Neural cell (in vitro differentiated cells): Measurements from ENCODE around the gene TSSK3. TPM values are rescaled to one million over a fixed set of nuclear protein-coding genes. Genes with fewer than 3 reads are reported as not detected.

Experiments
- H2AFZ ChIP-seq: fragments of 200-600, 300-800 bp; sonication (generic), shearing (Covaris generic); 2 replicates; pipeline ENCODE4 v1.6.0; 2014; ENCODE audit warnings: low read depth, mild to moderate bottlenecking, antibody characterized with exemption, low read length, moderate library complexity
- H3F3A ChIP-seq: fragments of 200-600 bp; shearing (Covaris generic); 2 replicates; pipeline ENCODE4 v1.6.1; 2016; ENCODE audit warnings: mild to moderate bottlenecking, moderate library complexity, mixed read lengths, antibody characterized with exemption, low read length; ENCODE audit not compliant: insufficient read depth, poor library complexity, severe bottlenecking
- H3K27ac ChIP-seq: fragments of 200-600, 300-800 bp; sonication (generic), shearing (Covaris generic); 2 replicates; pipeline ENCODE4 v1.5.1; 2014; ENCODE audit warnings: mild to moderate bottlenecking, low read length, moderate library complexity
- H3K27me3 ChIP-seq: fragments of 300-800, 200-600 bp; sonication (generic), shearing (Covaris generic); 2 replicates; pipeline ENCODE4 v1.6.0; 2014; ENCODE audit warnings: mild to moderate bottlenecking, low read depth, low read length, moderate library complexity; ENCODE audit not compliant: insufficient read depth
- H3K36me3 ChIP-seq: fragments of 300-800, 200-600 bp; sonication (generic), shearing (Covaris generic); 2 replicates; pipeline ENCODE4 v1.5.1; 2014; ENCODE audit warnings: mild to moderate bottlenecking, antibody characterized with exemption, low read length, moderate library complexity; ENCODE audit not compliant: insufficient read depth
- H3K4me2 ChIP-seq: fragments of 300-800, 200-600 bp; sonication (generic), shearing (Covaris generic); 2 replicates; pipeline ENCODE4 v1.6.0; 2014; ENCODE audit warnings: mild to moderate bottlenecking, low read length
- H3K4me3 ChIP-seq: fragments of 300-800, 200-600 bp; sonication (generic), shearing (Covaris generic); 2 replicates; pipeline ENCODE4 v1.5.1; 2014; ENCODE audit warnings: mild to moderate bottlenecking, low read length, moderate library complexity
- H3K79me2 ChIP-seq: fragments of 200-600 bp; shearing (Covaris generic); replicated peaks from 2 replicates; pipeline ENCODE4 v1.6.0; 2014; ENCODE audit warnings: mild to moderate bottlenecking, low read length, moderate library complexity; ENCODE audit not compliant: insufficient read depth
- H3K9ac ChIP-seq: fragments of 300-800, 200-600 bp; sonication (generic), shearing (Covaris generic); 2 replicates; pipeline ENCODE4 v1.6.1; 2016; ENCODE audit warnings: mild to moderate bottlenecking, low read length, mixed read lengths
- H3K9me2 ChIP-seq: fragments of 200-600 bp; shearing (Covaris generic); 2 replicates; pipeline ENCODE4 v1.6.1; 2016; ENCODE audit warnings: mild to moderate bottlenecking, low read length, mixed read lengths; ENCODE audit not compliant: insufficient read depth
- H3K9me3 ChIP-seq: fragments of 200-600, 300-800 bp; sonication (generic), shearing (Covaris generic); 2 replicates; pipeline ENCODE4 v1.6.1; 2016; ENCODE audit warnings: mild to moderate bottlenecking, mixed run types, low read length, moderate library complexity, mixed read lengths
- H4K20me1 ChIP-seq: fragments of 200-600 bp; shearing (Covaris generic); 2 replicates; pipeline ENCODE4 v1.6.1; 2016; ENCODE audit warnings: mild to moderate bottlenecking, mixed run types; ENCODE audit not compliant: insufficient read depth
- EP300 ChIP-seq: fragments of 450-650 bp; conservative IDR thresholded peaks from 2 replicates; pipeline ENCODE4 v1.6.1; 2014; ENCODE audit warnings: antibody characterized with exemption, mild to moderate bottlenecking, moderate library complexity; ENCODE audit not compliant: poor library complexity, severe bottlenecking
- EZH2 ChIP-seq: fragments of 200-600, 300-800 bp; shearing (Covaris generic), sonication (generic); IDR thresholded peaks from 2 replicates; pipeline ENCODE4 v1.6.1; 2014; ENCODE audit warnings: antibody characterized with exemption, low read length, borderline replicate concordance, mild to moderate bottlenecking; ENCODE audit not compliant: insufficient read depth, poor library complexity, severe bottlenecking
- MXI1 ChIP-seq: fragments of 450-650 bp; conservative IDR thresholded peaks from 2 replicates; pipeline ENCODE4 v1.6.1; 2014; ENCODE audit warnings: antibody characterized with exemption, mild to moderate bottlenecking; ENCODE audit not compliant: poor library complexity, severe bottlenecking
- POLR2AphosphoS5 ChIP-seq: IDR thresholded peaks from 2 replicates; pipeline ENCODE4 v1.6.1; 2012
- RAD21 ChIP-seq: fragments of 450-650 bp; conservative IDR thresholded peaks from 2 replicates; pipeline ENCODE4 v1.6.1; 2014; ENCODE audit warnings: antibody characterized with exemption, mild to moderate bottlenecking, moderate library complexity
- SMC3 ChIP-seq: fragments of 450-650 bp; conservative IDR thresholded peaks from 2 replicates; pipeline ENCODE4 v1.6.1; 2014; ENCODE audit warnings: antibody characterized with exemption, mild to moderate bottlenecking, moderate library complexity; ENCODE audit not compliant: poor library complexity
- TAF1 ChIP-seq: IDR thresholded peaks from 2 replicates; pipeline ENCODE4 v1.6.1; 2012; ENCODE audit warnings: low read depth
- polyA plus RNA-seq: library from polyadenylated mRNA; depleted of rRNA; stranded (reverse); fragments of >200 nt; gene quantifications from 2 replicates; pipeline ENCODE4 v1.2.3, GENCODE V29; 2014
- TF ChIP-seq, protein P1 (sequence below): IDR thresholded peaks from 2 replicates; pipeline ENCODE4 v1.6.1; 2012; ENCODE audit warnings: borderline replicate concordance
- TF ChIP-seq, protein P2 (sequence below): fragments of 450-650 bp; IDR thresholded peaks from 2 replicates; pipeline ENCODE4 v1.5.1; 2014; ENCODE audit warnings: antibody characterized with exemption, mild to moderate bottlenecking, moderate library complexity; ENCODE audit not compliant: poor library complexity, severe bottlenecking

Gene TSSK3
- polyA plus RNA-seq, 1 donor from 2014 or later, result not detected

DNA sequence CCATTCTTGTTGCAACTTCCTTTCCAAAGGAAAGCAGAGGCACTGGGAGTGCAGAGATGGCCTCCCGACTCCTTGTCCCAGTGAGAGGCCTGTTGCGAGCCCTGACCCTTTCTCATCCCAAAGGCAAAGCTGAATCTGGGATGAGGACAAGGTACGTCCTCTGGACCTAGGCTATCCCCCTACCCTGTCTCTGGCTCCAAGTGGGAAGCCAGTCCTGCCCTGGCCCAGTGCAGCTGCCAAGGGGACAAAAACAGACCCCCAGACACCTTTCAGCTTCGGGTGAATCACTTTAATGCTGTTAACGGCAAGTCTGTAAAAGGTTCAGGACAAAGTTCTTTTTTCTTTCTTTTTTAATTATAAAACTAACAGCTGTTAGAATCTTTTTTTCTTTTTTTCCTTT is 2.5 kb downstream of the TSSK3 start:
- Histone ChIP-seq H3K27me3 (no peaks in the 10 kb centered on the region), H3K4me2 (no peak overlapping the region)
- TF ChIP-seq TAF1 (no peak), EP300 (no peak), POLR2AphosphoS5 (no peak), RAD21 (no peak), EZH2 (no peak), MXI1 (no peak), SMC3 (no peak)
- TF ChIP-seq, protein P1, sequence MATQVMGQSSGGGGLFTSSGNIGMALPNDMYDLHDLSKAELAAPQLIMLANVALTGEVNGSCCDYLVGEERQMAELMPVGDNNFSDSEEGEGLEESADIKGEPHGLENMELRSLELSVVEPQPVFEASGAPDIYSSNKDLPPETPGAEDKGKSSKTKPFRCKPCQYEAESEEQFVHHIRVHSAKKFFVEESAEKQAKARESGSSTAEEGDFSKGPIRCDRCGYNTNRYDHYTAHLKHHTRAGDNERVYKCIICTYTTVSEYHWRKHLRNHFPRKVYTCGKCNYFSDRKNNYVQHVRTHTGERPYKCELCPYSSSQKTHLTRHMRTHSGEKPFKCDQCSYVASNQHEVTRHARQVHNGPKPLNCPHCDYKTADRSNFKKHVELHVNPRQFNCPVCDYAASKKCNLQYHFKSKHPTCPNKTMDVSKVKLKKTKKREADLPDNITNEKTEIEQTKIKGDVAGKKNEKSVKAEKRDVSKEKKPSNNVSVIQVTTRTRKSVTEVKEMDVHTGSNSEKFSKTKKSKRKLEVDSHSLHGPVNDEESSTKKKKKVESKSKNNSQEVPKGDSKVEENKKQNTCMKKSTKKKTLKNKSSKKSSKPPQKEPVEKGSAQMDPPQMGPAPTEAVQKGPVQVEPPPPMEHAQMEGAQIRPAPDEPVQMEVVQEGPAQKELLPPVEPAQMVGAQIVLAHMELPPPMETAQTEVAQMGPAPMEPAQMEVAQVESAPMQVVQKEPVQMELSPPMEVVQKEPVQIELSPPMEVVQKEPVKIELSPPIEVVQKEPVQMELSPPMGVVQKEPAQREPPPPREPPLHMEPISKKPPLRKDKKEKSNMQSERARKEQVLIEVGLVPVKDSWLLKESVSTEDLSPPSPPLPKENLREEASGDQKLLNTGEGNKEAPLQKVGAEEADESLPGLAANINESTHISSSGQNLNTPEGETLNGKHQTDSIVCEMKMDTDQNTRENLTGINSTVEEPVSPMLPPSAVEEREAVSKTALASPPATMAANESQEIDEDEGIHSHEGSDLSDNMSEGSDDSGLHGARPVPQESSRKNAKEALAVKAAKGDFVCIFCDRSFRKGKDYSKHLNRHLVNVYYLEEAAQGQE, result no peak
- TF ChIP-seq, protein P2, sequence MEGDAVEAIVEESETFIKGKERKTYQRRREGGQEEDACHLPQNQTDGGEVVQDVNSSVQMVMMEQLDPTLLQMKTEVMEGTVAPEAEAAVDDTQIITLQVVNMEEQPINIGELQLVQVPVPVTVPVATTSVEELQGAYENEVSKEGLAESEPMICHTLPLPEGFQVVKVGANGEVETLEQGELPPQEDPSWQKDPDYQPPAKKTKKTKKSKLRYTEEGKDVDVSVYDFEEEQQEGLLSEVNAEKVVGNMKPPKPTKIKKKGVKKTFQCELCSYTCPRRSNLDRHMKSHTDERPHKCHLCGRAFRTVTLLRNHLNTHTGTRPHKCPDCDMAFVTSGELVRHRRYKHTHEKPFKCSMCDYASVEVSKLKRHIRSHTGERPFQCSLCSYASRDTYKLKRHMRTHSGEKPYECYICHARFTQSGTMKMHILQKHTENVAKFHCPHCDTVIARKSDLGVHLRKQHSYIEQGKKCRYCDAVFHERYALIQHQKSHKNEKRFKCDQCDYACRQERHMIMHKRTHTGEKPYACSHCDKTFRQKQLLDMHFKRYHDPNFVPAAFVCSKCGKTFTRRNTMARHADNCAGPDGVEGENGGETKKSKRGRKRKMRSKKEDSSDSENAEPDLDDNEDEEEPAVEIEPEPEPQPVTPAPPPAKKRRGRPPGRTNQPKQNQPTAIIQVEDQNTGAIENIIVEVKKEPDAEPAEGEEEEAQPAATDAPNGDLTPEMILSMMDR, result no peak

DNA sequence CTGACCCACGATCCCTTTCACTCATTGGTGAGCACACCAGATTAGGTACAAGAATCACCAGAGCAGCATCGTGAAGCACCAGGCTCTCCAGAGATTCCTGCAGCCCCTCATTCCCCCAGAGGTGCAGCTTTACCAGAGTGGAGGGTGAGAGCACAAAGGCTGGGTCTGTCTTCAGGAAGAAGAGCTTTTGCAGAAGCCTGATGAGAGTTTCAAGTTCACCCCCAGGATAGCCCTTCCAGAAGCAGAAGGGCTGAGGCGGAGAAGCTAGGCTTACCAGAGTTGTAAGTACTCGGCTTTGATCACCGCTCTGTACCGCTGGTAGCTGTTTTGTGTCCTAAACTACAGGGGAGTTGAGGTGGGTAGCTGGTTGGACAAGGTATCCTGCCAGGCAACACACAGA is 3.1 kb downstream of the TSSK3 start:
- H3K9me2 ChIP-seq, result no peaks in the 10 kb centered on the region
- H2AFZ ChIP-seq, result no peak overlapping the region

More for the DNA sequence above, 2.5 kb downstream of the TSSK3 start:
- Histone ChIP-seq H3K79me2 (no peaks in the 10 kb centered on the region), H3K36me3 (no peaks in the 10 kb centered on the region), H3K4me3 (no peak overlapping the region), H3K9me3 (no peaks in the 10 kb centered on the region), H3K9ac (no peak overlapping the region), H3K27ac (no peak overlapping the region), H2AFZ (no peak overlapping the region), H3F3A (no peaks in the 10 kb centered on the region), H4K20me1 (no peaks in the 10 kb centered on the region), H3K9me2 (no peaks in the 10 kb centered on the region)

More for the DNA sequence above, 3.1 kb downstream of the TSSK3 start:
- Histone ChIP-seq H4K20me1 (no peaks in the 10 kb centered on the region), H3F3A (no peaks in the 10 kb centered on the region), H3K36me3 (no peaks in the 10 kb centered on the region), H3K9me3 (no peaks in the 10 kb centered on the region), H3K9ac (no peak overlapping the region), H3K27me3 (no peaks in the 10 kb centered on the region), H3K4me3 (no peak overlapping the region), H3K4me2 (no peak overlapping the region), H3K79me2 (no peaks in the 10 kb centered on the region), H3K27ac (no peak overlapping the region)
- TF ChIP-seq POLR2AphosphoS5 (no peak), MXI1 (no peak), EP300 (no peak), EZH2 (no peak), SMC3 (no peak), TAF1 (no peak)
- TF ChIP-seq, protein P1, result no peak
- TF ChIP-seq, protein P2, result no peak
